ENCODE data around the gene INTS15. TPM values are rescaled to one million over a fixed set of nuclear protein-coding genes. Genes with fewer than 3 reads are reported as not detected.

The INTS15 gene
- total RNA-seq, 1 experiment from 2014 or later = 29.6 TPM

- BruUV-seq (replicated peaks) = no TSS peak
- intact Hi-C loops (cut with micrococcal nuclease; ENCODE audit: unreplicated experiment) = no loop called here
- ChIA-PET POLR2A (no interaction called here), CTCF (no interaction called here)
- no peak for TF ChIP-seq CTCF (IDR thresholded peaks at IDR 0.05; ENCODE audit: insufficient read depth in 1 of 2, low read depth in 1 of 2, low read length in 1 of 2, severe bottlenecking in 1 of 2, unreplicated experiment in 1 of 2)
- Mint-ChIP-seq H3K27me3 (ENCODE audit: insufficient read depth, unreplicated experiment) (no peaks in the 10 kb centered on the region), H3K36me3 (ENCODE audit: insufficient read depth, unreplicated experiment) (peaks cover 49% of the 10 kb centered on the region), H3K4me3 (ENCODE audit: unreplicated experiment) (no peak overlapping the region), H3K9me3 (ENCODE audit: unreplicated experiment) (no peaks in the 10 kb centered on the region), H3K4me1 (ENCODE audit: low read depth, unreplicated experiment) (no peaks in the 10 kb centered on the region), H3K27ac (ENCODE audit: unreplicated experiment) (peak overlapping the region; percentile 63)
- Histone ChIP-seq H3K9me3 (no peaks in the 10 kb centered on the region), H3K4me3 (ENCODE audit: low read depth, low read length) (no peak overlapping the region), H3K36me3 (ENCODE audit: control insufficient read depth, insufficient read depth, low read length) (peaks cover 10% of the 10 kb centered on the region), H3K4me1 (no peaks in the 10 kb centered on the region), H3K27me3 (replicated peaks; ENCODE audit: control insufficient read depth, insufficient read depth, low read length) (no peaks in the 10 kb centered on the region)
- no peak for DNase-seq
Observed at GRCh38 chr7:6654113-6654841, 64.5 kb downstream of the INTS15 start.

- intact Hi-C loops (cut with micrococcal nuclease; ENCODE audit: unreplicated experiment) = no loop called here
- POLR2A ChIA-PET = no interaction called here
- CTCF ChIA-PET = no interaction called here
Observed at GRCh38 chr7:6654842-6655610, 65.2 kb downstream of the INTS15 start.

More at GRCh38 chr7:6654842-6655610, 65.2 kb downstream of the INTS15 start:
- Mint-ChIP-seq H3K4me3 (ENCODE audit: unreplicated experiment) (no peak overlapping the region), H3K36me3 (ENCODE audit: insufficient read depth, unreplicated experiment) (peaks cover 46% of the 10 kb centered on the region), H3K27me3 (ENCODE audit: insufficient read depth, unreplicated experiment) (no peaks in the 10 kb centered on the region), H3K9me3 (ENCODE audit: unreplicated experiment) (no peaks in the 10 kb centered on the region), H3K4me1 (ENCODE audit: low read depth, unreplicated experiment) (no peaks in the 10 kb centered on the region), H3K27ac (ENCODE audit: unreplicated experiment) (peak overlapping the region; percentile 63)
- no peaks in the 10 kb centered on the region for H3K27me3 ChIP-seq (replicated peaks; ENCODE audit: control insufficient read depth, insufficient read depth, low read length)
- no peak for DNase-seq
- no peaks in the 10 kb centered on the region for H3K4me1 ChIP-seq
- H3K9me3 ChIP-seq = no peaks in the 10 kb centered on the region
- peaks cover 10% of the 10 kb centered on the region for H3K36me3 ChIP-seq (ENCODE audit: control insufficient read depth, insufficient read depth, low read length)
- no peak for TF ChIP-seq CTCF (IDR thresholded peaks at IDR 0.05; ENCODE audit: insufficient read depth in 1 of 2, low read depth in 1 of 2, low read length in 1 of 2, severe bottlenecking in 1 of 2, unreplicated experiment in 1 of 2)
- no peak overlapping the region for H3K4me3 ChIP-seq (ENCODE audit: low read depth, low read length)
- no TSS peak for BruUV-seq (replicated peaks)

Measured in Caco-2 (cell line).